ENCODE measurements around the gene HAAO. TPM values are rescaled to one million over a fixed set of nuclear protein-coding genes. Genes with fewer than 3 reads are reported as not detected.
A peak's percentile ranks its signal among the peaks of the same experiment; 100 is the strongest.

HAAO gene
- total and polyA plus RNA-seq, 12 donors = 2.7 to 30.1 (median 12.6) TPM

DNA sequence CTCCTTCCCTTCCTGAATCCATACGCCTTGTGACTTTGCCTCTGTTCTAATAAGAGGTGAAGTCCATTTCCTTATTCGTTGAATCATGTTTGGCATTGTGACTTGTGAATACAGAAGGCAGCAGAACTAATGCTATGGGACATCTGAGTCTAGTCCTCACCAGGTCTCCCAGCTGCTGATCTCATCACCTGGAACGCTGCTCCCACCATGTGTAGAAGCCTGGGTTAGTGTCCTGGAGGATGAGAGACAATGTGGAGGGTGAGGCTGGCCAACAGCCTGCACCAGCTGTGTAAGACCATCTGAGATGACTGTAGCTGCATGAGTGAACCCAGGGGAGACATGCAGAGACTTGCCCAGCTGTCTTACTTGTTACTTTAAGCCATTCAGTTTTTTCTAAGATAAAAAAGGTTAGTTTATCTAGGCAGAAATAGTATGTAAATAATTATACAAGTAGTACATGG is 3.5 kb upstream of the HAAO start:
- TF ChIP-seq POLR2A (IDR thresholded peaks at IDR 0.05) = no peak
- TF ChIP-seq, protein P1, sequence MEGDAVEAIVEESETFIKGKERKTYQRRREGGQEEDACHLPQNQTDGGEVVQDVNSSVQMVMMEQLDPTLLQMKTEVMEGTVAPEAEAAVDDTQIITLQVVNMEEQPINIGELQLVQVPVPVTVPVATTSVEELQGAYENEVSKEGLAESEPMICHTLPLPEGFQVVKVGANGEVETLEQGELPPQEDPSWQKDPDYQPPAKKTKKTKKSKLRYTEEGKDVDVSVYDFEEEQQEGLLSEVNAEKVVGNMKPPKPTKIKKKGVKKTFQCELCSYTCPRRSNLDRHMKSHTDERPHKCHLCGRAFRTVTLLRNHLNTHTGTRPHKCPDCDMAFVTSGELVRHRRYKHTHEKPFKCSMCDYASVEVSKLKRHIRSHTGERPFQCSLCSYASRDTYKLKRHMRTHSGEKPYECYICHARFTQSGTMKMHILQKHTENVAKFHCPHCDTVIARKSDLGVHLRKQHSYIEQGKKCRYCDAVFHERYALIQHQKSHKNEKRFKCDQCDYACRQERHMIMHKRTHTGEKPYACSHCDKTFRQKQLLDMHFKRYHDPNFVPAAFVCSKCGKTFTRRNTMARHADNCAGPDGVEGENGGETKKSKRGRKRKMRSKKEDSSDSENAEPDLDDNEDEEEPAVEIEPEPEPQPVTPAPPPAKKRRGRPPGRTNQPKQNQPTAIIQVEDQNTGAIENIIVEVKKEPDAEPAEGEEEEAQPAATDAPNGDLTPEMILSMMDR (IDR thresholded peaks at IDR 0.05) = no peak
- no peaks in the 10 kb centered on the region for H3K36me3 ChIP-seq (replicated peaks in 1 of 2)

DNA sequence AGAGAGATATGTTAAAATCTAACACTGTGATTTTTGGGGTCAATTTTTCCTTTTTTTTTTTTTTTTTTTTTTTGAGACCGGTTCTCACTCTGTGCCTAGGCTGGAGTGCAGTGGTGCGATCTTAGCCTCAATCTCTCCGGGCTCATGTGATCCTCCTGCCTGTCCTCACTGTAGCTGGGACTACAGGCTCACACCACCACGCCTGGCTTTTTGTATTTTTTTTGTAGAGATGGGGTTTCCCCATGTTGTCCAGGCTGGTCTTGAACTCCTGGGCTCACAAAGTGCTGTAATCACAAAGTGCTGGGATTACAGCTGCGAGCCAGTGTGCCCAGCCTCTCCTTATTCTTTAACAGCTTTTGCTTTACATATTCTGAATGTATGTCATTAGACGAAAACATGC is 2.9 kb upstream of the HAAO start:
- DNase-seq = no peak
- Histone ChIP-seq H3K4me3 (no peak overlapping the region), H3K9me3 (replicated peaks in 1 of 3) (no peaks in the 10 kb centered on the region), H3K36me3 (replicated peaks in 1 of 2) (no peaks in the 10 kb centered on the region), H3K27ac (no peak overlapping the region), H3K27me3 (no peaks in the 10 kb centered on the region), H3K4me1 (replicated peaks in 1 of 2) (peaks cover 0 to 3% of the 10 kb centered on the region in 2 donors)
- WGBS, 4 donors = 85 to 99% (median 93%) methylated on average over 6 of the region's 6 CpGs
- intact Hi-C loops (cut with DNase I) = no loop called here
- no peak for TF ChIP-seq POLR2A (IDR thresholded peaks at IDR 0.05)
- TF ChIP-seq, protein P1 (IDR thresholded peaks at IDR 0.05) = no peak

More for the DNA sequence above, 3.5 kb upstream of the HAAO start:
- intact Hi-C loops (cut with DNase I) = no loop called here
- H3K4me3 ChIP-seq = no peak overlapping the region
- WGBS, 4 donors = 54 to 76% (median 67%) methylated on average over 3 of the region's 3 CpGs
- H3K27ac ChIP-seq = no peak overlapping the region
- no peak for DNase-seq
- peaks cover 0 to 3% of the 10 kb centered on the region in 2 donors for H3K4me1 ChIP-seq (replicated peaks in 1 of 2)
- H3K9me3 ChIP-seq (replicated peaks in 1 of 3) = no peaks in the 10 kb centered on the region
- no peaks in the 10 kb centered on the region for H3K27me3 ChIP-seq

DNA sequence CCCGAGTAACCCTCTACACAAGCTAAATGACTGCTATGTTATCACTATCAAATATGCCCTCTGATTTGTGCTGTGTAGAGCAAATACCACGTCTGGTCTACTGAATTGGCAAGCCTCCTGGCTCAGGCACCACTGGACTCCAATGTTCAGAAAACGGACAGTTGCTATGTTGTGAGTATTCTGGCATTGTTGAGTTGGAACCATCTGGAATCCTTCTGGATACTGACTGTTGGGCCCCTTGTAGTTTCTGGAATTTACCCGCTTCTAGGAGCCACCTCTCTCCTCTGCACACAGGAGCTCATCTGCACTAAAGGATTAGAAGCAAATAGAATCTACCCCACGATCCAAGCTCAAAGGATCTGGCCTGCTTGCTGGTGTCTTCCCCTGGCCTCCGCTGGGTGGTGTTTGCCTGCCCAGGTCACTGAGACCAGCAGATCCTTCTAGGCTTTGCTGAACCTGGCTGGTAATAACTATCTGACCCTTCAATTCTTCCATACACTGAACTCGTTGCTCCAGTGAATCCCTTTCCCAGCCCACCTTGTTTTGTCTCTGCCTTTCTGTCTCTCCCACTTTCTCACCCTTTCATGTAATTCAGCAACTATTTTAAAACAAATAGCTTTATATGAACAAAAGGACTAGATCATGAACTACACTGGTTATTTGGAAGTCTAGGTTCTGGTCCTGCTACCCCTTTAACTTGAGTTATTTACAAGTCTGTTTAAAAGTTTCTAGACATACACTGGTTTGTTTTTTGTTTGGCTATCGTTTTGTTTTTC is 2.1 kb upstream of the HAAO start:
- H3K4me1 ChIP-seq (replicated peaks in 1 of 2) = peaks cover 0 to 3% of the 10 kb centered on the region in 2 donors
- intact Hi-C loops (cut with DNase I) = no loop called here
- H3K36me3 ChIP-seq (replicated peaks in 1 of 2) = no peaks in the 10 kb centered on the region
- no peaks in the 10 kb centered on the region for H3K27me3 ChIP-seq
- H3K27ac ChIP-seq = peak overlapping the region in 1 of 5 donors; percentile 14
- 79 to 86% (median 84%) methylated on average over 8 of the region's 8 CpGs for WGBS, 4 donors
- TF ChIP-seq, protein P1 (IDR thresholded peaks at IDR 0.05) = no peak
- TF ChIP-seq POLR2A (IDR thresholded peaks at IDR 0.05) = no peak
- H3K4me3 ChIP-seq = no peak overlapping the region
- H3K9me3 ChIP-seq (replicated peaks in 1 of 3) = no peaks in the 10 kb centered on the region
- DNase-seq = no peak

DNA sequence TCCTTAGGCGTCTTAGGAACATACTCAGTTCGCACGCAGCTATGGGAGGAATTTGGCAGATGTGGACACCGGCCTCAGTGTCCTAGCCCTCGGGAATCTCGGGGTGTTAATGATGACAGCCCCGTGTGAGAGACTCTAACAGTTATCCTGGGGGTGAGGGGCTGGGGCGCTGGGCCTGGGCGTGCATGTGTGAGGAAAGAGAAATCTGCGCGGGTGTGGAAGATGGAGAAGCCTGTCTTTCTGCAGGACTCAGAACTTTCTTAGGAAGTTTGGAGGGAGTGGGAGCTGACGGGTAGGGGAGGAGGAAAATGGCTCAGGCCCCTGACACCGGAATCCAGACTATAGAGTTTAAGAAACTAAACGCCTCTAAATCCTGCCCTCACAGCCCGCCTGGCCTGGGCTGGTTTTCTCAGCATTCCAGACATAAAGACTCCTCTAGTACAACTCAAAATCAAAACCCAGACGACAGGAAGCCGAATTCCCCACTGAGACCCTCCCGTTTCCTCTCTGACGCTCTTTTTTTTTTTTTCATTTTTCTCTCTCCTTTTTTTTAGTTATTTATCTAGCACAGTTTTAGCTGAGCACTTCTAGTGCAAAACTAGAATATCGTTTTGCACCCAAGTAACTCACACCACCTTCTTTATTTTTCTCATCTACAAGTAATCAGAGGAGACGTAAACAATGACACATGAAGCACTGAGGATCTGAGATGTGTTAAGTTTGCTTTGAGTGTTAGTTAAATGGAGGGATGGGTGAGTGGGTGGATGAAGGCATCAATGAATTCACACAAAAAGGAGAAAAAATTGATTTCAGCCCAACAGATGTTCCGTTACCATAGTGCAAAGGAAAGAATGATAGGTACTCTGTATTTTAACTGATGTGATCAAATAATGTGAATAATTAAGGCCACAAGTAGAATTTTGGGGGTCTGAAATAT is 1.2 kb upstream of the HAAO start:
- intact Hi-C loops (cut with DNase I) = no loop called here

More for the DNA sequence above, 1.2 kb upstream of the HAAO start:
- peak overlapping the region in 4 of 5 donors; percentile 48 to 88 (median 71) for H3K27ac ChIP-seq
- peak overlapping the region in 3 of 4 donors; percentile 30 to 72 (median 44) for H3K4me3 ChIP-seq
- 50 to 69% (median 58%) methylated on average over 15 to 22 of the region's 22 CpGs for WGBS, 4 donors
- no peaks in the 10 kb centered on the region for H3K9me3 ChIP-seq (replicated peaks in 1 of 3)
- peak in 1 of 7 donors; percentile 54 for DNase-seq
- peaks cover 0 to 3% of the 10 kb centered on the region in 2 donors for H3K4me1 ChIP-seq (replicated peaks in 1 of 2)
- no peaks in the 10 kb centered on the region for H3K27me3 ChIP-seq
- no peaks in the 10 kb centered on the region for H3K36me3 ChIP-seq (replicated peaks in 1 of 2)
- TF ChIP-seq POLR2A (IDR thresholded peaks at IDR 0.05) = no peak
- TF ChIP-seq, protein P1 (IDR thresholded peaks at IDR 0.05) = no peak
